OCI-LY7 (cell line): ENCODE measurements around the gene EXPH5. TPM values are rescaled to one million over a fixed set of nuclear protein-coding genes. Genes with fewer than 3 reads are reported as not detected.

ENCODE experiments used
- BruUV-seq: library from RNA; stranded (reverse); fragments of 400-500 nt; replicated peaks from 2 replicates; lab custom pipeline; 2021; lab: Mats Ljungman, UMichigan
- CTCF ChIA-PET: fragments of 300-600 bp; sonication (Branson Sonifier 250); formaldehyde crosslinking; loops from one replicate; lab custom pipeline; 2022; ENCODE audit warnings: antibody characterized with exemption; ENCODE audit not compliant: unreplicated experiment; lab: Charles Lee
- POLR2A ChIA-PET: fragments of 300-600 bp; sonication (Branson Sonifier 250); formaldehyde crosslinking; loops from one replicate; lab custom pipeline; 2022; ENCODE audit warnings: antibody characterized with exemption; lab: Charles Lee
- DNase-seq: peaks from one replicate; pipeline ENCODE4 v3.0.0-alpha.2; 2015; ENCODE audit warnings: low spot score
- H2AFZ ChIP-seq: fragments of 200-600 bp; sonication (generic), shearing (Covaris generic); 2 replicates; pipeline ENCODE4 v1.6.1; 2014; ENCODE audit warnings: mild to moderate bottlenecking, antibody characterized with exemption, low read length, moderate library complexity
- H3K27ac ChIP-seq: fragments of 200-600 bp; sonication (generic); 2 replicates; pipeline ENCODE4 v1.5.1; 2014; ENCODE audit warnings: mixed run types, low read depth, mild to moderate bottlenecking, moderate library complexity, low read length, inconsistent platforms; ENCODE audit not compliant: poor library complexity, severe bottlenecking
- H3K36me3 ChIP-seq: fragments of 200-600 bp; sonication (generic); 2 replicates; pipeline ENCODE4 v1.6.1; 2014; ENCODE audit warnings: mild to moderate bottlenecking, antibody characterized with exemption, low read length, moderate library complexity, mixed read lengths; ENCODE audit not compliant: insufficient read depth
- H3K4me1 ChIP-seq: fragments of 200-600 bp; sonication (generic); 2 replicates; pipeline ENCODE4 v1.5.1; 2014; ENCODE audit warnings: mild to moderate bottlenecking, low read length; ENCODE audit not compliant: insufficient read depth, poor library complexity, severe bottlenecking
- H3K4me2 ChIP-seq: fragments of 200-600 bp; sonication (generic); 2 replicates; pipeline ENCODE4 v1.6.1; 2014; ENCODE audit warnings: mild to moderate bottlenecking, low read length
- H3K4me3 ChIP-seq: fragments of 200-600 bp; sonication (generic); 2 replicates; pipeline ENCODE4 v1.5.1; 2014; ENCODE audit warnings: mild to moderate bottlenecking, low read depth, low read length; ENCODE audit not compliant: poor library complexity, severe bottlenecking
- H3K79me2 ChIP-seq: fragments of 200-600 bp; sonication (generic); 2 replicates; pipeline ENCODE4 v1.6.1; 2016; ENCODE audit warnings: low read depth, mild to moderate bottlenecking, low read length, moderate library complexity, mixed read lengths; ENCODE audit not compliant: insufficient read depth
- H3K9me2 ChIP-seq: fragments of 200-600 bp; sonication (generic); 2 replicates; pipeline ENCODE4 v1.6.1; 2016; ENCODE audit warnings: mild to moderate bottlenecking, low read length, mixed read lengths; ENCODE audit not compliant: insufficient read depth
- H3K9me3 ChIP-seq: fragments of 200-600 bp; sonication (generic); 2 replicates; pipeline ENCODE4 v1.6.1; 2014; ENCODE audit warnings: mild to moderate bottlenecking, mixed run types, low read length, mixed read lengths
- H4K20me1 ChIP-seq: fragments of 200-600 bp; sonication (generic); 2 replicates; pipeline ENCODE4 v1.6.1; 2014; ENCODE audit warnings: mild to moderate bottlenecking, antibody characterized with exemption, low read length, moderate library complexity, mixed read lengths; ENCODE audit not compliant: insufficient read depth
- EZH2phosphoT487 ChIP-seq: fragments of 200-600 bp; sonication (generic); IDR thresholded peaks from 2 replicates; pipeline ENCODE4 v1.6.1; 2018; ENCODE audit warnings: low read depth, borderline replicate concordance, mild to moderate bottlenecking, mixed run types, antibody characterized with exemption, low read length, moderate library complexity, mixed read lengths
- intact Hi-C: fragments of 100-400 bp; cut with micrococcal nuclease; formaldehyde crosslinking; loops from one replicate; pipeline ENCODE4 v1.10.0; 2022; ENCODE audit not compliant: unreplicated experiment
- total RNA-seq, 2 experiments: library from RNA; depleted of rRNA in 1 of 2; stranded (reverse); fragments of >200 nt in 1 of 2; shearing (Covaris generic) in 1 of 2; gene quantifications; 2 replicates each; pipeline ENCODE4 v1.2.3, GENCODE V29; 2014 to 2022
- TF ChIP-seq, protein P1 (sequence below): fragments of 200-600 bp; sonication (generic); conservative IDR thresholded peaks from 2 replicates; pipeline ENCODE4 v1.5.1; 2014; ENCODE audit warnings: mild to moderate bottlenecking, antibody characterized with exemption, low read length, moderate library complexity, mixed read lengths

The EXPH5 gene
- total RNA-seq, 2 experiments from 2014 or later, result not detected

GRCh38 chr11:108466405-108466804 lies 127.2 kb downstream of the EXPH5 start:
- H3K4me3 ChIP-seq, result peak overlapping the region; percentile 89
- TF ChIP-seq EZH2phosphoT487, result no peak
- TF ChIP-seq, protein P1, sequence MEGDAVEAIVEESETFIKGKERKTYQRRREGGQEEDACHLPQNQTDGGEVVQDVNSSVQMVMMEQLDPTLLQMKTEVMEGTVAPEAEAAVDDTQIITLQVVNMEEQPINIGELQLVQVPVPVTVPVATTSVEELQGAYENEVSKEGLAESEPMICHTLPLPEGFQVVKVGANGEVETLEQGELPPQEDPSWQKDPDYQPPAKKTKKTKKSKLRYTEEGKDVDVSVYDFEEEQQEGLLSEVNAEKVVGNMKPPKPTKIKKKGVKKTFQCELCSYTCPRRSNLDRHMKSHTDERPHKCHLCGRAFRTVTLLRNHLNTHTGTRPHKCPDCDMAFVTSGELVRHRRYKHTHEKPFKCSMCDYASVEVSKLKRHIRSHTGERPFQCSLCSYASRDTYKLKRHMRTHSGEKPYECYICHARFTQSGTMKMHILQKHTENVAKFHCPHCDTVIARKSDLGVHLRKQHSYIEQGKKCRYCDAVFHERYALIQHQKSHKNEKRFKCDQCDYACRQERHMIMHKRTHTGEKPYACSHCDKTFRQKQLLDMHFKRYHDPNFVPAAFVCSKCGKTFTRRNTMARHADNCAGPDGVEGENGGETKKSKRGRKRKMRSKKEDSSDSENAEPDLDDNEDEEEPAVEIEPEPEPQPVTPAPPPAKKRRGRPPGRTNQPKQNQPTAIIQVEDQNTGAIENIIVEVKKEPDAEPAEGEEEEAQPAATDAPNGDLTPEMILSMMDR, result no peak
- H3K9me3 ChIP-seq, result no peaks in the 10 kb centered on the region
- H3K79me2 ChIP-seq, result no peaks in the 10 kb centered on the region
- peak overlapping the region; percentile 87 for H3K4me2 ChIP-seq
- no peaks in the 10 kb centered on the region for H3K36me3 ChIP-seq
- ChIA-PET POLR2A (no interaction called here), CTCF (no interaction called here)
- no peak overlapping the region for H3K27ac ChIP-seq
- intact Hi-C loops, result loop anchor here (2.0 to 10.0 kb wide), 5 partner anchors 191 to 609 kb away; partner anchors contain the start of genes ACAT1, ATM, CUL5 and NPAT
- BruUV-seq, result no TSS peak
- no peaks in the 10 kb centered on the region for H3K9me2 ChIP-seq
- no peak for DNase-seq
- peaks cover 11% of the 10 kb centered on the region for H3K4me1 ChIP-seq
- H2AFZ ChIP-seq, result peak overlapping the region; percentile 95
- no peaks in the 10 kb centered on the region for H4K20me1 ChIP-seq

Other genes starting within 250 kb of the EXPH5 start
- 0.15 and 0.98 TPM in 2 replicates for gene C11orf65, start 126.2 kb downstream of the EXPH5 start, total RNA-seq (2014; rRNA removed; shearing (Covaris generic))
- gene C11orf65, start 126.2 kb downstream of the EXPH5 start, total RNA-seq (2022), result 2.0 and 3.4 TPM in 2 replicates
- not detected in 2 replicates for gene POGLUT3, start 95.4 kb downstream of the EXPH5 start, total RNA-seq (2014; rRNA removed; shearing (Covaris generic))
- not detected in 2 replicates for gene POGLUT3, start 95.4 kb downstream of the EXPH5 start, total RNA-seq (2022)
- gene DDX10, start 71.3 kb upstream of the EXPH5 start, total RNA-seq (2014; rRNA removed; shearing (Covaris generic)), result 38.0 and 46.5 TPM in 2 replicates
- gene DDX10, start 71.3 kb upstream of the EXPH5 start, total RNA-seq (2022), result 38.7 and 48.7 TPM in 2 replicates